T-helper 2 cell treated with Interferon-gamma antibody and Interleukin-4, amounts not matched to agents 100 ng/mL and 5 ng/mL, for 36 hours (primary cell): ENCODE data around the gene PSMB2. TPM values are rescaled to one million over a fixed set of nuclear protein-coding genes. Genes with fewer than 3 reads are reported as not detected.

ENCODE experiments used
- intact Hi-C: fragments of 100-400 bp; cut with micrococcal nuclease; formaldehyde crosslinking; loops from one replicate; pipeline ENCODE4 v1.15.1; 2023
- total RNA-seq: library from RNA; stranded (reverse); gene quantifications from 2 replicates; pipeline ENCODE4 v1.2.3, GENCODE V29; 2022

PSMB2 gene
- total RNA-seq, 1 donor from 2014 or later: 99.8 TPM

GRCh38 chr1:35573198-35574124 is 67.9 kb downstream of the PSMB2 start, which contains the start of gene TFAP2E:
Gene TFAP2E (plus strand): TSS chr1:35573314. CDS start chr1:35573578, 264 bp downstream.
- intact Hi-C loops: no loop called here

GRCh38 chr1:35572296-35572695 is 69.0 kb downstream of the PSMB2 start:
- intact Hi-C loops: no loop called here

- intact Hi-C loops: no loop called here
Observed at GRCh38 chr1:35571263-35571662, 70.1 kb downstream of the PSMB2 start.

GRCh38 chr1:35570589-35571137 is 70.7 kb downstream of the PSMB2 start:
- intact Hi-C loops: no loop called here

GRCh38 chr1:35569936-35570335 is 71.4 kb downstream of the PSMB2 start:
- intact Hi-C loops: loop anchor here (1.0 kb wide), 3 partner anchors 145 to 204 kb away; no protein-coding TSS in a partner anchor

- intact Hi-C loops: loop anchor here (1.0 kb wide), 3 partner anchors 146 to 205 kb away; no protein-coding TSS in a partner anchor
Observed at GRCh38 chr1:35568975-35569395, 72.3 kb downstream of the PSMB2 start.

- intact Hi-C loops: no loop called here
Observed at GRCh38 chr1:35567947-35568558, 73.3 kb downstream of the PSMB2 start.

GRCh38 chr1:35565742-35566133 is 75.6 kb downstream of the PSMB2 start:
- intact Hi-C loops: no loop called here

GRCh38 chr1:35564884-35565741 is 76.2 kb downstream of the PSMB2 start:
- intact Hi-C loops: loop anchor here (1.0 kb wide), 1 partner anchor 114 kb away; no protein-coding TSS in a partner anchor

- intact Hi-C loops: loop anchor here (1.0 kb wide), 1 partner anchor 113 kb away; no protein-coding TSS in a partner anchor
Observed at GRCh38 chr1:35564037-35564883, 77.1 kb downstream of the PSMB2 start.

GRCh38 chr1:35563166-35563565 is 78.2 kb downstream of the PSMB2 start:
- intact Hi-C loops: no loop called here

- intact Hi-C loops: no loop called here
Observed at GRCh38 chr1:35561972-35562680, 79.2 kb downstream of the PSMB2 start.

- intact Hi-C loops: no loop called here
Observed at GRCh38 chr1:35561297-35561971, 79.9 kb downstream of the PSMB2 start.

GRCh38 chr1:35560256-35561225 is 80.8 kb downstream of the PSMB2 start:
- intact Hi-C loops: no loop called here

- intact Hi-C loops: no loop called here
Observed at GRCh38 chr1:35559317-35559944, 81.9 kb downstream of the PSMB2 start.

GRCh38 chr1:35558374-35559316 is 82.7 kb downstream of the PSMB2 start:
- intact Hi-C loops: no loop called here
